22Rv1 (cell line): ENCODE measurements around the gene USP11.

ENCODE experiments used
- H3K27ac ChIP-seq: fragments of 450-650 bp; 2 replicates; pipeline ENCODE4 v1.5.1; 2017
- CTCF ChIP-seq: fragments of 450-650 bp; IDR thresholded peaks from 2 replicates; pipeline ENCODE4 v1.5.1; 2017; ENCODE audit warnings: mild to moderate bottlenecking
- ZFX ChIP-seq: fragments of 450-650 bp; IDR thresholded peaks from 2 replicates; pipeline ENCODE4 v1.6.1; 2017; ENCODE audit warnings: antibody characterized with exemption, borderline replicate concordance

USP11 gene

GRCh38 chrX:47197526-47197925 is 35.3 kb upstream of the USP11 start:
- TF ChIP-seq ZFX (no peak), CTCF (no peak)
- no peak overlapping the region for H3K27ac ChIP-seq

GRCh38 chrX:47198026-47198686 is 34.7 kb upstream of the USP11 start:
- H3K27ac ChIP-seq = no peak overlapping the region
- TF ChIP-seq ZFX (no peak), CTCF (no peak)

- H3K27ac ChIP-seq = no peak overlapping the region
- TF ChIP-seq ZFX (no peak), CTCF (no peak)
Observed at GRCh38 chrX:47198687-47199080, 34.1 kb upstream of the USP11 start.

- H3K27ac ChIP-seq = no peak overlapping the region
- TF ChIP-seq CTCF (no peak), ZFX (no peak)
Observed at GRCh38 chrX:47199286-47199685, 33.5 kb upstream of the USP11 start.

- no peak for TF ChIP-seq CTCF
- no peak for TF ChIP-seq ZFX
- no peak overlapping the region for H3K27ac ChIP-seq
Observed at GRCh38 chrX:47200385-47201150, 32.2 kb upstream of the USP11 start.

- H3K27ac ChIP-seq = no peak overlapping the region
- TF ChIP-seq ZFX (no peak), CTCF (no peak)
Observed at GRCh38 chrX:47201345-47201944, 31.4 kb upstream of the USP11 start.

- TF ChIP-seq CTCF = no peak
- no peak for TF ChIP-seq ZFX
- H3K27ac ChIP-seq = no peak overlapping the region
Observed at GRCh38 chrX:47202316-47202715, 30.5 kb upstream of the USP11 start.
